CD4-positive, alpha-beta T cell treated with Interleukin-17A for 1 hour (primary cell): ENCODE measurements around the gene WDR88.
A peak's percentile ranks its signal among the peaks of the same experiment; 100 is the strongest.
"Not testable (repeated sequence)": the region's sequence is repeated elsewhere in the genome, so short reads cannot be mapped to it uniquely, and the experiment has no call there.

Experiments used
- DNase-seq: peaks from one replicate; pipeline ENCODE4 v3.0.0-alpha.2; 2020

The WDR88 gene

DNA sequence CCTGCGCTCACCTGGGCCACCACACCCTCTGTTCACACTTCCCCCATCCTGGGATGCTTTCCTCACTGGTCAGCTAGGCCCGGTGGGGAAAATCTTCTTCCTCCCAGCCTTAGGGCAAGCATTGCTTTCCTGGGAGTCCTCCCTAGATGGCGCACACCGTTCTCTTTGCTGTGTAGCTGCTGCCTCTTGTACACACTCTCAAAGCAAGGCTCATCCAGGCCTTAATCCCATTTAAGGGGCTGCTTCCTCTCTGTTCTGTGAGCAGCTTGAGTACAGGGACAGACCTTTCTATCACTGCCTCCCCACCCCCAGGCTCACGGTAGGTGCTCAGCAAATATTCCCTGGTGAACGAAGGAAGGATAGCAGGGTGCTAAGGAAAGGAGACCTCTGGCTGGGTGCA is 82.7 kb downstream of the WDR88 start:
- no peak for DNase-seq

DNA sequence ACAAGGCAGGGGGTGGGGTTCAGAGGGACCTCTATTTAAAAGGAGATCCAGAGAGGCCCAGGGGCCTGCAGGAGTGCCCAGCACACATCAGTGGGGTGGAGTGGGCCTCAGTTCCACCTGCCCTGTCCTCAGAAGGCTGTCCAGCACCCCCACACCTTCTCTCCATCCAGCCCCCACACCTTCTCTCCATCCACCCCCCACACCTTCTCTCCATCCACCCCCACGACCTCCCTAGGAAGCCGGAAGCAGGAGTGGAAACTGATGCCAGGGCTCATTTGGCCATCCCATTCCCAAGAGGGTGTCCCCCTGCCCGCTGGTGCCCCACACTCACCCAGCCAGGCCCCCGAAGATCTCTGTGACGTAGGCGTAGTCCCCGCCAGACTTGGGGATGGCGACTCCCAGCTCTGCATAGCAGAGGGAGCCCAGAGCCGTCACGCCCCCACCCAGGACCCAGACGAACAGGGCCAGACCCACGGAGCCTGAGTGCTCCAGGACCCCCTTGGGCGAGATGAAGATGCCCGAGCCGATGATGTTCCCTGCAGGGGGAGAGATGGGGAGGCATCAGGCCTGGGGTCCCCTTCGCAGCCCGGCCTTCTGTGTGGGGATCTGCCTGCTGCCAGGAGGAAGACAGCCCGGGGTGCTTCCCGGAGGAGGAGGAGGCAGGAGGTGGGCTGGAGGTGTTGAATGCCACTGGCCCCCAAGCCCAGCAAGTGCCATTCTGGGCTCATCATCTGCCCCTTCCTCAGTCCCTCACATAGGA is 83.7 kb downstream of the WDR88 start:
- DNase-seq: no peak

DNA sequence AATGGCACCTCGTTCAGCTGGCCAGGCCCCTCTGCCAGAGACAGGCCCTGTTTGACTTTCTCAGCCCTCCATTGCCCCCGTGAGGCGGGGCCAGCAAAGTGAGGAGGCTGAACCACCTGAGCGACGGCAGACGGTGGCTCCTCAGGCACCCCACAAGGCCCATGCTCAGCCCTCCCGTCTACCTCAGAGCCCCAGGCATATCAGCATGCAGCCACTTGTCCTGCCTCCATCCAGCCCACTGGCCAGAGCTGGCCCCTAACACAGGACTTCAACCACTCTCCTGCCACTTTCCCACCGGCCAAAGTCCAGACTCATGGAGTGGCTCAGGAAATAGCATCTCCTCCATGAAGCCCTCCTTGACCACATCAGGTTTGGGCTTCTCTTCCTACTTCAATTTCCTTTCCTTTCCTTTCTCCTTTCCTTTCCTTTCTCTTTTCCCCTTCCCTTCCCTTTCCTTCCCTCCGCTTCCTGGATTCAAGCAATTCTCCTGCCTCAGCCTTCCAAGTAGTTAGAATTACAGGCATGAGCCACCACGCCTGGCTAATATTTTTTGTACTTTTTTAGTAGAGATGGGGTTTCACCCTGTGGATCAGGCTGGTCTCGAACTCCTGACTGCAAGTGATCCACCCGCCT is 84.4 kb downstream of the WDR88 start:
- peak; percentile 6 for DNase-seq

GRCh38 chr19:33217881-33218280 is 86.0 kb downstream of the WDR88 start:
- no peak for DNase-seq

DNA sequence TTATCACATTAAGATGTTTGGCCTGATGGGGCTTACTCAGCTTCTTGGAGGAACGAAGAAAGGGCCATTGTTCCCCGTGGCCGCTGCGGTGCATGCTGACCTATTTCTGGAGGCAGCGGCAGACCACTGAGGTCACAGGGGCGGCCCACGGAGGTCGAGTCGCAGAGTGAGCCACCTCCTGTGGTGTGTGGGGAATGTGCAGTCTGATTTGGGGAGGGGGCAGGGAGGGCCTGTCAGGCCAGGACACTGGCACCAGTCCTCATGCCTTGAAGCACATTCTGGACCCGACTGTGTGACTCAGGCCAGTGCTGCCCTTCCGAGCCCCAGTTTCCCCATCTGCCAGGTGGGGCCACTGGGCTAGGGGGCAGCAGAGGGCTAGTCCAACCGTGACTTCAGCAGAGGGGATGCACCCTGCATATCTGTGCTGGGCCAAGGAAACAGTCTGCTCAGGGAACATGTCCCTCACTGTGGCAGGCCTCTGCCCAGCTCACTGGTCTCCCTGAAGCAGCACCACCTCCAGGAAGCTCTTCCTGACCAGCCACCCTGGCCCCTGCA is 87.4 kb downstream of the WDR88 start:
- no peak for DNase-seq

GRCh38 chr19:33220115-33220514 is 88.2 kb downstream of the WDR88 start:
- no peak for DNase-seq

GRCh38 chr19:33220735-33221134 is 88.8 kb downstream of the WDR88 start:
- DNase-seq: no peak

DNA sequence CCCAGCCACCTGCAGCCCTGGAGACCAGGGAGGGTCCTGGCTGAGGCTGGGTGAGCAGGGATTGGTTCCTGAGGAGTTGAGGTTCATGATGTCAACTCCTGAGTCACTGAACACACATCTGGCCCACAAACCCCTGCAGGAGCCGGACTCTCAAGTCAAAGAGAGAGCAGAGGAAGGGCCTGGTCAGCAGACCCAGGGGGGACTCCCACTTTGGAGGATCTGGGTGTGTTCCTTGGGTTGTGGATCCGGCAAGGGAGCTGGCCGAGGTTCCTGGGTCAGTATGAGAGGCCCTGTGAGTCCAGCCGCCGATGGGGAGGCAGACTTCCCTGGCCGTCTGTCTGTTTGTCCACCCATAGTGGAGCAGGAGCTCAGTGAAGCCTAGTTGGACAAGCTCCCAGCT is 89.7 kb downstream of the WDR88 start:
- no peak for DNase-seq

GRCh38 chr19:33222255-33222654 is 90.3 kb downstream of the WDR88 start:
- not testable (repeated sequence) for DNase-seq

- no peak for DNase-seq
Measured at GRCh38 chr19:33224694-33225457, 93.0 kb downstream of the WDR88 start.
